ENCODE results near the gene SAYSD1. TPM values are rescaled to one million over a fixed set of nuclear protein-coding genes. Genes with fewer than 3 reads are reported as not detected.

The SAYSD1 gene
- total and polyA plus RNA-seq, 2 donors from 2014 or later = 17.1 to 20.4 TPM

GRCh38 chr6:39128832-39129231 lies 13.8 kb upstream of the SAYSD1 start:
- FAIRE-seq (no peak), DNase-seq (no peak)
- TF ChIP-seq CTCF (IDR thresholded peaks at IDR 0.05; ENCODE audit: borderline replicate concordance, extremely low read depth, insufficient read depth) = no peak
- no peak overlapping the region for H3K27ac ChIP-seq (ENCODE audit: low read depth in 2 of 2, low read length in 2 of 2)
- no peaks in the 10 kb centered on the region for H3K4me1 ChIP-seq (ENCODE audit: control insufficient read depth in 2 of 3, insufficient read depth in 2 of 3, low read depth in 1 of 3, low read length in 3 of 3)
- no peak overlapping the region for H3K4me3 ChIP-seq (ENCODE audit: low read length in 3 of 3)
- intact Hi-C loops (cut with DNase I) = no loop called here
- H3K27me3 ChIP-seq (ENCODE audit: control insufficient read depth, insufficient read depth, low read length) = no peaks in the 10 kb centered on the region
- H3K9ac ChIP-seq (ENCODE audit: low read length in 3 of 3) = no peak overlapping the region
- H3K36me3 ChIP-seq (ENCODE audit: control insufficient read depth in 2 of 3, insufficient read depth in 3 of 3, low read length in 3 of 3) = no peaks in the 10 kb centered on the region
- H3K9me3 ChIP-seq (ENCODE audit: control insufficient read depth in 2 of 3, insufficient read depth in 1 of 3, low read length in 3 of 3) = no peaks in the 10 kb centered on the region

- Histone ChIP-seq H3K27ac (ENCODE audit: low read depth in 2 of 2, low read length in 2 of 2) (no peak overlapping the region), H3K27me3 (ENCODE audit: control insufficient read depth, insufficient read depth, low read length) (no peaks in the 10 kb centered on the region), H3K36me3 (ENCODE audit: control insufficient read depth in 2 of 3, insufficient read depth in 3 of 3, low read length in 3 of 3) (no peaks in the 10 kb centered on the region), H3K9ac (ENCODE audit: low read length in 3 of 3) (no peak overlapping the region), H3K4me3 (ENCODE audit: low read length in 3 of 3) (no peak overlapping the region), H3K4me1 (ENCODE audit: control insufficient read depth in 2 of 3, insufficient read depth in 2 of 3, low read depth in 1 of 3, low read length in 3 of 3) (no peaks in the 10 kb centered on the region), H3K9me3 (ENCODE audit: control insufficient read depth in 2 of 3, insufficient read depth in 1 of 3, low read length in 3 of 3) (no peaks in the 10 kb centered on the region)
- FAIRE-seq = no peak
- no peak for TF ChIP-seq CTCF (IDR thresholded peaks at IDR 0.05; ENCODE audit: borderline replicate concordance, extremely low read depth, insufficient read depth)
- intact Hi-C loops (cut with DNase I) = no loop called here
- no peak for DNase-seq
Measured at GRCh38 chr6:39128106-39128505, 13.1 kb upstream of the SAYSD1 start.

GRCh38 chr6:39124114-39124513 lies 9.1 kb upstream of the SAYSD1 start:
- no peaks in the 10 kb centered on the region for H3K36me3 ChIP-seq (ENCODE audit: control insufficient read depth in 2 of 3, insufficient read depth in 3 of 3, low read length in 3 of 3)
- no peaks in the 10 kb centered on the region for H3K4me1 ChIP-seq (ENCODE audit: control insufficient read depth in 2 of 3, insufficient read depth in 2 of 3, low read depth in 1 of 3, low read length in 3 of 3)
- no peak overlapping the region for H3K27ac ChIP-seq (ENCODE audit: low read depth in 2 of 2, low read length in 2 of 2)
- intact Hi-C loops (cut with DNase I) = no loop called here
- H3K9me3 ChIP-seq (ENCODE audit: control insufficient read depth in 2 of 3, insufficient read depth in 1 of 3, low read length in 3 of 3) = no peaks in the 10 kb centered on the region
- FAIRE-seq (no peak), DNase-seq (no peak)
- H3K9ac ChIP-seq (ENCODE audit: low read length in 3 of 3) = no peak overlapping the region
- no peak for TF ChIP-seq CTCF (IDR thresholded peaks at IDR 0.05; ENCODE audit: borderline replicate concordance, extremely low read depth, insufficient read depth)
- H3K4me3 ChIP-seq (ENCODE audit: low read length in 3 of 3) = no peak overlapping the region
- no peaks in the 10 kb centered on the region for H3K27me3 ChIP-seq (ENCODE audit: control insufficient read depth, insufficient read depth, low read length)

GRCh38 chr6:39118921-39119320 lies 3.9 kb upstream of the SAYSD1 start:
- DNase-seq (no peak), FAIRE-seq (no peak)
- peaks cover 0 to 13% (median 7%) of the 10 kb centered on the region in 3 donors for H3K4me1 ChIP-seq (ENCODE audit: control insufficient read depth in 2 of 3, insufficient read depth in 2 of 3, low read depth in 1 of 3, low read length in 3 of 3)
- no peak overlapping the region for H3K4me3 ChIP-seq (ENCODE audit: low read length in 3 of 3)
- intact Hi-C loops (cut with DNase I) = no loop called here
- no peaks in the 10 kb centered on the region for H3K27me3 ChIP-seq (ENCODE audit: control insufficient read depth, insufficient read depth, low read length)
- no peak overlapping the region for H3K9ac ChIP-seq (ENCODE audit: low read length in 3 of 3)
- no peaks in the 10 kb centered on the region for H3K9me3 ChIP-seq (ENCODE audit: control insufficient read depth in 2 of 3, insufficient read depth in 1 of 3, low read length in 3 of 3)
- no peak for TF ChIP-seq CTCF (IDR thresholded peaks at IDR 0.05; ENCODE audit: borderline replicate concordance, extremely low read depth, insufficient read depth)
- no peaks in the 10 kb centered on the region for H3K36me3 ChIP-seq (ENCODE audit: control insufficient read depth in 2 of 3, insufficient read depth in 3 of 3, low read length in 3 of 3)
- H3K27ac ChIP-seq (ENCODE audit: low read depth in 2 of 2, low read length in 2 of 2) = no peak overlapping the region

All from kidney (tissue), 14 donors.